ENCODE data around the gene RGS5.

- TF ChIP-seq CTCF (IDR thresholded peaks at IDR 0.05), result no peak
- TF ChIP-seq ZFX (IDR thresholded peaks at IDR 0.05; ENCODE audit: borderline replicate concordance), result no peak
Observed at GRCh38 chr1:163169553-163169952, 33.2 kb downstream of the RGS5 start.

Data from 22Rv1 (cell line).